ENCODE data around the gene PKN1. TPM values are rescaled to one million over a fixed set of nuclear protein-coding genes. Genes with fewer than 3 reads are reported as not detected.
A peak's percentile ranks its signal among the peaks of the same experiment; 100 is the strongest.

The PKN1 gene
- total and polyA plus RNA-seq, 2 experiments from 2014 or later = 86.8 to 201 TPM

DNA sequence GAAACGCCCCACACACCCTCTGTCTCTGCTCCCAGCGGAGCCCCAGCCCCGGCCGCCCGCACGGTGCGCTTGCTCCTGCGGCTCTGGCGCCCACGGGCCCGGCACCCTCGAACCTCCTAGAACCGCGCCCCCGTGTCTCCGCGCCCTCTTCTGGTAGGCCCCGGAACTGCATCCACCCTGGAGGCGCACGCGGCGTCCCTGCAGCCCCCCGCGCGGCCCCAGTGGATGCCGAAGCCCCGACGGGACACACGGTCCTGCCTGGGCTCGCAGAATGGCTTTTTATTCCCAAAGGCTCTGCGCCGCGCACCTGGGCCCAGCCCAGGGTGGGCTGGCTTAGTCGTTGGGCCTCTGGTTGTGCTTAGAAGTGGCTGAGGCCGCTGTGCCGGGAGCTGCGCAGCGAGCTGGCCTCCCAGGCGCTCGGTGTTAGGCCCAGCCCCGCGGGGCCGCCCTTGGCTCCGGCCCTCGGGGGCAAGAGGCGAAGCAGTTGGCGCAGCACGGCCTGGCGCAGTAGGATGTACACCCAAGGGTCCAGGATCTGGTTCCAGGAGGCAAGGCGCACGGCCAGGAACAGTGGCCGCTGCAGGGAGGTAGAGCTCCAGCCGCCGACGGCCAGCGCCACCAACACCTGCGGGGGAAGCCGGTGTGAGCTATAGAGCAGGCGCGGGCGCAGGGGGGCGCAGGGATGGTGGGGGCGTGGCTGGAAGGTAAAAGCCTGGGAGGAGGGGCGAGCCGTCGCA lies 39.3 kb downstream of the PKN1 start:
- Mint-ChIP-seq H3K27me3 (ENCODE audit: insufficient read depth, low read depth, poor library complexity) (peaks cover 27% of the 10 kb centered on the region), H3K4me1 (peaks cover 31% of the 10 kb centered on the region), H3K9me3 (no peaks in the 10 kb centered on the region), H3K36me3 (ENCODE audit: low read depth) (peaks cover 12% of the 10 kb centered on the region), H3K4me3 (peak overlapping the region; percentile 61), H3K27ac (no peak overlapping the region)
- Histone ChIP-seq H3K27me3 (ENCODE audit: insufficient read depth) (peaks cover 18% of the 10 kb centered on the region), H3K9me2 (ENCODE audit: insufficient read depth) (no peaks in the 10 kb centered on the region), H3K4me2 (peak overlapping the region; percentile 92), H3K27ac (ENCODE audit: low read depth) (no peak overlapping the region), H4K20me1 (replicated peaks; ENCODE audit: insufficient read depth) (no peaks in the 10 kb centered on the region; the same call in 1 of the 2 replicates), H3K36me3 (ENCODE audit: insufficient read depth) (no peaks in the 10 kb centered on the region; the same call in 1 of the 2 replicates), H3K4me1 (ENCODE audit: insufficient read depth) (peaks cover 12% of the 10 kb centered on the region), H3K4me3 (peak overlapping the region; percentile 65), H3K79me2 (replicated peaks; ENCODE audit: insufficient read depth) (no peaks in the 10 kb centered on the region), H3F3A (replicated peaks; ENCODE audit: low read depth) (0 out of 2 replicates have a peak, but pooled peaks cover 9% of the 10 kb centered on the region), H2AFZ (peak overlapping the region; percentile 84)
- no peak for TF ChIP-seq STAT1 (IDR thresholded peaks at IDR 0.05; ENCODE audit: unreplicated experiment)
- TF ChIP-seq POLR2AphosphoS5 (IDR thresholded peaks at IDR 0.05; ENCODE audit: low read depth) = peak; percentile 86
- TF ChIP-seq, protein P1, sequence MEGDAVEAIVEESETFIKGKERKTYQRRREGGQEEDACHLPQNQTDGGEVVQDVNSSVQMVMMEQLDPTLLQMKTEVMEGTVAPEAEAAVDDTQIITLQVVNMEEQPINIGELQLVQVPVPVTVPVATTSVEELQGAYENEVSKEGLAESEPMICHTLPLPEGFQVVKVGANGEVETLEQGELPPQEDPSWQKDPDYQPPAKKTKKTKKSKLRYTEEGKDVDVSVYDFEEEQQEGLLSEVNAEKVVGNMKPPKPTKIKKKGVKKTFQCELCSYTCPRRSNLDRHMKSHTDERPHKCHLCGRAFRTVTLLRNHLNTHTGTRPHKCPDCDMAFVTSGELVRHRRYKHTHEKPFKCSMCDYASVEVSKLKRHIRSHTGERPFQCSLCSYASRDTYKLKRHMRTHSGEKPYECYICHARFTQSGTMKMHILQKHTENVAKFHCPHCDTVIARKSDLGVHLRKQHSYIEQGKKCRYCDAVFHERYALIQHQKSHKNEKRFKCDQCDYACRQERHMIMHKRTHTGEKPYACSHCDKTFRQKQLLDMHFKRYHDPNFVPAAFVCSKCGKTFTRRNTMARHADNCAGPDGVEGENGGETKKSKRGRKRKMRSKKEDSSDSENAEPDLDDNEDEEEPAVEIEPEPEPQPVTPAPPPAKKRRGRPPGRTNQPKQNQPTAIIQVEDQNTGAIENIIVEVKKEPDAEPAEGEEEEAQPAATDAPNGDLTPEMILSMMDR (conservative IDR thresholded peaks at IDR 0.05; ENCODE audit: low read depth in 2 of 2) = peak; percentile 77 to 83
- TF ChIP-seq, protein P2, sequence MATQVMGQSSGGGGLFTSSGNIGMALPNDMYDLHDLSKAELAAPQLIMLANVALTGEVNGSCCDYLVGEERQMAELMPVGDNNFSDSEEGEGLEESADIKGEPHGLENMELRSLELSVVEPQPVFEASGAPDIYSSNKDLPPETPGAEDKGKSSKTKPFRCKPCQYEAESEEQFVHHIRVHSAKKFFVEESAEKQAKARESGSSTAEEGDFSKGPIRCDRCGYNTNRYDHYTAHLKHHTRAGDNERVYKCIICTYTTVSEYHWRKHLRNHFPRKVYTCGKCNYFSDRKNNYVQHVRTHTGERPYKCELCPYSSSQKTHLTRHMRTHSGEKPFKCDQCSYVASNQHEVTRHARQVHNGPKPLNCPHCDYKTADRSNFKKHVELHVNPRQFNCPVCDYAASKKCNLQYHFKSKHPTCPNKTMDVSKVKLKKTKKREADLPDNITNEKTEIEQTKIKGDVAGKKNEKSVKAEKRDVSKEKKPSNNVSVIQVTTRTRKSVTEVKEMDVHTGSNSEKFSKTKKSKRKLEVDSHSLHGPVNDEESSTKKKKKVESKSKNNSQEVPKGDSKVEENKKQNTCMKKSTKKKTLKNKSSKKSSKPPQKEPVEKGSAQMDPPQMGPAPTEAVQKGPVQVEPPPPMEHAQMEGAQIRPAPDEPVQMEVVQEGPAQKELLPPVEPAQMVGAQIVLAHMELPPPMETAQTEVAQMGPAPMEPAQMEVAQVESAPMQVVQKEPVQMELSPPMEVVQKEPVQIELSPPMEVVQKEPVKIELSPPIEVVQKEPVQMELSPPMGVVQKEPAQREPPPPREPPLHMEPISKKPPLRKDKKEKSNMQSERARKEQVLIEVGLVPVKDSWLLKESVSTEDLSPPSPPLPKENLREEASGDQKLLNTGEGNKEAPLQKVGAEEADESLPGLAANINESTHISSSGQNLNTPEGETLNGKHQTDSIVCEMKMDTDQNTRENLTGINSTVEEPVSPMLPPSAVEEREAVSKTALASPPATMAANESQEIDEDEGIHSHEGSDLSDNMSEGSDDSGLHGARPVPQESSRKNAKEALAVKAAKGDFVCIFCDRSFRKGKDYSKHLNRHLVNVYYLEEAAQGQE (IDR thresholded peaks at IDR 0.05; ENCODE audit: unreplicated experiment) = no peak
- TF ChIP-seq, protein P3, sequence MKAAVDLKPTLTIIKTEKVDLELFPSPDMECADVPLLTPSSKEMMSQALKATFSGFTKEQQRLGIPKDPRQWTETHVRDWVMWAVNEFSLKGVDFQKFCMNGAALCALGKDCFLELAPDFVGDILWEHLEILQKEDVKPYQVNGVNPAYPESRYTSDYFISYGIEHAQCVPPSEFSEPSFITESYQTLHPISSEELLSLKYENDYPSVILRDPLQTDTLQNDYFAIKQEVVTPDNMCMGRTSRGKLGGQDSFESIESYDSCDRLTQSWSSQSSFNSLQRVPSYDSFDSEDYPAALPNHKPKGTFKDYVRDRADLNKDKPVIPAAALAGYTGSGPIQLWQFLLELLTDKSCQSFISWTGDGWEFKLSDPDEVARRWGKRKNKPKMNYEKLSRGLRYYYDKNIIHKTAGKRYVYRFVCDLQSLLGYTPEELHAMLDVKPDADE (IDR thresholded peaks at IDR 0.05) = no peak
- TF ChIP-seq, protein P4, sequence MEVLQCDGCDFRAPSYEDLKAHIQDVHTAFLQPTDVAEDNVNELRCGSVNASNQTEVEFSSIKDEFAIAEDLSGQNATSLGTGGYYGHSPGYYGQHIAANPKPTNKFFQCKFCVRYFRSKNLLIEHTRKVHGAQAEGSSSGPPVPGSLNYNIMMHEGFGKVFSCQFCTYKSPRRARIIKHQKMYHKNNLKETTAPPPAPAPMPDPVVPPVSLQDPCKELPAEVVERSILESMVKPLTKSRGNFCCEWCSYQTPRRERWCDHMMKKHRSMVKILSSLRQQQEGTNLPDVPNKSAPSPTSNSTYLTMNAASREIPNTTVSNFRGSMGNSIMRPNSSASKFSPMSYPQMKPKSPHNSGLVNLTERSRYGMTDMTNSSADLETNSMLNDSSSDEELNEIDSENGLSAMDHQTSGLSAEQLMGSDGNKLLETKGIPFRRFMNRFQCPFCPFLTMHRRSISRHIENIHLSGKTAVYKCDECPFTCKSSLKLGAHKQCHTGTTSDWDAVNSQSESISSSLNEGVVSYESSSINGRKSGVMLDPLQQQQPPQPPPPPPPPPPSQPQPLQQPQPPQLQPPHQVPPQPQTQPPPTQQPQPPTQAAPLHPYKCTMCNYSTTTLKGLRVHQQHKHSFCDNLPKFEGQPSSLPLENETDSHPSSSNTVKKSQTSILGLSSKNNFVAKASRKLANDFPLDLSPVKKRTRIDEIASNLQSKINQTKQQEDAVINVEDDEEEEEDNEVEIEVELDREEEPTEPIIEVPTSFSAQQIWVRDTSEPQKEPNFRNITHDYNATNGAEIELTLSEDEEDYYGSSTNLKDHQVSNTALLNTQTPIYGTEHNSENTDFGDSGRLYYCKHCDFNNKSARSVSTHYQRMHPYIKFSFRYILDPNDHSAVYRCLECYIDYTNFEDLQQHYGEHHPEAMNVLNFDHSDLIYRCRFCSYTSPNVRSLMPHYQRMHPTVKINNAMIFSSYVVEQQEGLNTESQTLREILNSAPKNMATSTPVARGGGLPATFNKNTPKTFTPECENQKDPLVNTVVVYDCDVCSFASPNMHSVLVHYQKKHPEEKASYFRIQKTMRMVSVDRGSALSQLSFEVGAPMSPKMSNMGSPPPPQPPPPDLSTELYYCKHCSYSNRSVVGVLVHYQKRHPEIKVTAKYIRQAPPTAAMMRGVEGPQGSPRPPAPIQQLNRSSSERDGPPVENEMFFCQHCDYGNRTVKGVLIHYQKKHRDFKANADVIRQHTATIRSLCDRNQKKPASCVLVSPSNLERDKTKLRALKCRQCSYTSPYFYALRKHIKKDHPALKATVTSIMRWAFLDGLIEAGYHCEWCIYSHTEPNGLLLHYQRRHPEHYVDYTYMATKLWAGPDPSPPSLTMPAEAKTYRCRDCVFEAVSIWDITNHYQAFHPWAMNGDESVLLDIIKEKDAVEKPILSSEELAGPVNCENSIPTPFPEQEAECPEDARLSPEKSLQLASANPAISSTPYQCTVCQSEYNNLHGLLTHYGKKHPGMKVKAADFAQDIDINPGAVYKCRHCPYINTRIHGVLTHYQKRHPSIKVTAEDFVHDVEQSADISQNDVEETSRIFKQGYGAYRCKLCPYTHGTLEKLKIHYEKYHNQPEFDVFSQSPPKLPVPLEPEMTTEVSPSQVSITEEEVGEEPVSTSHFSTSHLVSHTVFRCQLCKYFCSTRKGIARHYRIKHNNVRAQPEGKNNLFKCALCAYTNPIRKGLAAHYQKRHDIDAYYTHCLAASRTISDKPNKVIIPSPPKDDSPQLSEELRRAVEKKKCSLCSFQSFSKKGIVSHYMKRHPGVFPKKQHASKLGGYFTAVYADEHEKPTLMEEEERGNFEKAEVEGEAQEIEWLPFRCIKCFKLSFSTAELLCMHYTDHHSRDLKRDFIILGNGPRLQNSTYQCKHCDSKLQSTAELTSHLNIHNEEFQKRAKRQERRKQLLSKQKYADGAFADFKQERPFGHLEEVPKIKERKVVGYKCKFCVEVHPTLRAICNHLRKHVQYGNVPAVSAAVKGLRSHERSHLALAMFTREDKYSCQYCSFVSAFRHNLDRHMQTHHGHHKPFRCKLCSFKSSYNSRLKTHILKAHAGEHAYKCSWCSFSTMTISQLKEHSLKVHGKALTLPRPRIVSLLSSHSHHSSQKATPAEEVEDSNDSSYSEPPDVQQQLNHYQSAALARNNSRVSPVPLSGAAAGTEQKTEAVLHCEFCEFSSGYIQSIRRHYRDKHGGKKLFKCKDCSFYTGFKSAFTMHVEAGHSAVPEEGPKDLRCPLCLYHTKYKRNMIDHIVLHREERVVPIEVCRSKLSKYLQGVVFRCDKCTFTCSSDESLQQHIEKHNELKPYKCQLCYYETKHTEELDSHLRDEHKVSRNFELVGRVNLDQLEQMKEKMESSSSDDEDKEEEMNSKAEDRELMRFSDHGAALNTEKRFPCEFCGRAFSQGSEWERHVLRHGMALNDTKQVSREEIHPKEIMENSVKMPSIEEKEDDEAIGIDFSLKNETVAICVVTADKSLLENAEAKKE (CRISPR knock-in tag; IDR thresholded peaks at IDR 0.05) = no peak
- no peak; the same call in 1 of the 2 replicates for TF ChIP-seq CREB1 (CRISPR knock-in tag; IDR thresholded peaks at IDR 0.05; ENCODE audit: low read depth)
- DNase-seq (ENCODE audit: low spot score) (peak; percentile 92), ATAC-seq (peak; percentile 68)
